NCI-H128 (cell line): ENCODE measurements around the gene CFAP91.
A peak's percentile ranks its signal among the peaks of the same experiment; 100 is the strongest.
"Not testable (repeated sequence)": the region's sequence is repeated elsewhere in the genome, so short reads cannot be mapped to it uniquely, and the experiment has no call there.

Experiments
- DNase-seq: peaks from one replicate; lab custom pipeline; 2025; ENCODE audit not compliant: unreplicated experiment; lab: John Stamatoyannopoulos, UW

The CFAP91 gene

GRCh38 chr3:119676771-119677640 lies 25.8 kb upstream of the CFAP91 start, which contains the start of gene COX17:
COX17 (minus strand) TSS chr3:119677406; CDS start chr3:119677310, 96 bp downstream.
- DNase-seq = peak; percentile 99

- DNase-seq = no peak
These were observed 25.2 kb upstream of the CFAP91 start for GRCh38 chr3:119677641-119677934.

GRCh38 chr3:119678209-119678608 lies 24.6 kb upstream of the CFAP91 start:
- not testable (repeated sequence) for DNase-seq

- no peak for DNase-seq
These were observed 22.9 kb upstream of the CFAP91 start for GRCh38 chr3:119679874-119680273.

- no peak for DNase-seq
These were observed 21.5 kb upstream of the CFAP91 start for GRCh38 chr3:119681279-119681678.

- DNase-seq = no peak
These were observed 19.4 kb upstream of the CFAP91 start for GRCh38 chr3:119683421-119683820.

GRCh38 chr3:119690043-119690656 lies 12.7 kb upstream of the CFAP91 start:
- no peak for DNase-seq

- DNase-seq = no peak
These were observed 7.3 kb upstream of the CFAP91 start for GRCh38 chr3:119695480-119695879.

- DNase-seq = no peak
These were observed 5.4 kb upstream of the CFAP91 start for GRCh38 chr3:119697394-119697793.

- DNase-seq = no peak
These were observed 2.4 kb upstream of the CFAP91 start for GRCh38 chr3:119700269-119700919.

- DNase-seq = no peak
These were observed 1.7 kb upstream of the CFAP91 start for GRCh38 chr3:119700920-119701734.

- no peak for DNase-seq
These were observed 1.2 kb downstream of the CFAP91 start for GRCh38 chr3:119703820-119704531.

GRCh38 chr3:119715105-119715504 lies 12.3 kb downstream of the CFAP91 start:
- DNase-seq = no peak

GRCh38 chr3:119716998-119717397 lies 14.2 kb downstream of the CFAP91 start:
- DNase-seq = no peak

GRCh38 chr3:119717520-119717919 lies 14.7 kb downstream of the CFAP91 start:
- no peak for DNase-seq

- no peak for DNase-seq
These were observed 20.2 kb downstream of the CFAP91 start for GRCh38 chr3:119723022-119723421.

GRCh38 chr3:119726909-119727308 lies 24.1 kb downstream of the CFAP91 start:
- no peak for DNase-seq

GRCh38 chr3:119729996-119730395 lies 27.2 kb downstream of the CFAP91 start:
- DNase-seq = no peak

GRCh38 chr3:119731560-119732343 lies 28.9 kb downstream of the CFAP91 start:
- no peak for DNase-seq

- no peak for DNase-seq
These were observed 31.0 kb downstream of the CFAP91 start for GRCh38 chr3:119733812-119734211.
